ENCODE measurements around the gene PBX3. TPM values are rescaled to one million over a fixed set of nuclear protein-coding genes. Genes with fewer than 3 reads are reported as not detected.

The PBX3 gene
- total and polyA plus RNA-seq, 10 of the 15 experiments (the other 5 are each of a cell fraction or from before 2014, with no cell fraction given): 6.7 to 146 (median 22.2) TPM

DNA sequence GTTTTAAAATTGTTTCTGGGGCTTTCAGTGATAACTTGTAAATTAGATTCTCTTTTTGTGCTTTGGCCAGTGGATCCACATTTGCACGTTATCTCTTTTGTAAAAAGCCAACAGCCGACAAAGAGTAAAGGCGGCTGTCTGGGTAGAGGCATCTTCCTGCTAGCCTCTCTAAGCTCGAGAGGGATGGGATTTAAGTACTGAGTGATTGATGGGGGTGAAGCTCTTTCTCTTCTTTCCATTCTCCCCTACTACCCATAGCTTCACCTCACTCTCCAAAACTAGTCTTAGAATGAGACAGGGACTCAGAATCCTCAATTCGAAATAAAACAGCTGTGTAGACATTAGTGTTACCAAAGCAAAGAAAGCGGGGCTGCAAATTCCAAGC, 3.4 kb downstream of the PBX3 start (continued):
- TF ChIP-seq, protein P1, sequence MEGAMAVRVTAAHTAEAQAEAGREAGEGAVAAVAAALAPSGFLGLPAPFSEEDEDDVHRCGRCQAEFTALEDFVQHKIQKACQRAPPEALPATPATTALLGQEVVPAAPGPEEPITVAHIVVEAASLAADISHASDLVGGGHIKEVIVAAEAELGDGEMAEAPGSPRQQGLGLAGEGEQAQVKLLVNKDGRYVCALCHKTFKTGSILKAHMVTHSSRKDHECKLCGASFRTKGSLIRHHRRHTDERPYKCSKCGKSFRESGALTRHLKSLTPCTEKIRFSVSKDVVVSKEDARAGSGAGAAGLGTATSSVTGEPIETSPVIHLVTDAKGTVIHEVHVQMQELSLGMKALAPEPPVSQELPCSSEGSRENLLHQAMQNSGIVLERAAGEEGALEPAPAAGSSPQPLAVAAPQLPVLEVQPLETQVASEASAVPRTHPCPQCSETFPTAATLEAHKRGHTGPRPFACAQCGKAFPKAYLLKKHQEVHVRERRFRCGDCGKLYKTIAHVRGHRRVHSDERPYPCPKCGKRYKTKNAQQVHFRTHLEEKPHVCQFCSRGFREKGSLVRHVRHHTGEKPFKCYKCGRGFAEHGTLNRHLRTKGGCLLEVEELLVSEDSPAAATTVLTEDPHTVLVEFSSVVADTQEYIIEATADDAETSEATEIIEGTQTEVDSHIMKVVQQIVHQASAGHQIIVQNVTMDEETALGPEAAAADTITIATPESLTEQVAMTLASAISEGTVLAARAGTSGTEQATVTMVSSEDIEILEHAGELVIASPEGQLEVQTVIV (IDR thresholded peaks at IDR 0.05; ENCODE audit: borderline replicate concordance, partially characterized antibody): no peak
- TF ChIP-seq, protein P2, sequence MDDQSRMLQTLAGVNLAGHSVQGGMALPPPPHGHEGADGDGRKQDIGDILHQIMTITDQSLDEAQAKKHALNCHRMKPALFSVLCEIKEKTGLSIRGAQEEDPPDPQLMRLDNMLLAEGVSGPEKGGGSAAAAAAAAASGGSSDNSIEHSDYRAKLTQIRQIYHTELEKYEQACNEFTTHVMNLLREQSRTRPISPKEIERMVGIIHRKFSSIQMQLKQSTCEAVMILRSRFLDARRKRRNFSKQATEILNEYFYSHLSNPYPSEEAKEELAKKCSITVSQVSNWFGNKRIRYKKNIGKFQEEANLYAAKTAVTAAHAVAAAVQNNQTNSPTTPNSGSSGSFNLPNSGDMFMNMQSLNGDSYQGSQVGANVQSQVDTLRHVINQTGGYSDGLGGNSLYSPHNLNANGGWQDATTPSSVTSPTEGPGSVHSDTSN (IDR thresholded peaks at IDR 0.05; ENCODE audit: insufficient replicate concordance, low read depth, low read length): peak; percentile 46
- TF ChIP-seq, protein P3, sequence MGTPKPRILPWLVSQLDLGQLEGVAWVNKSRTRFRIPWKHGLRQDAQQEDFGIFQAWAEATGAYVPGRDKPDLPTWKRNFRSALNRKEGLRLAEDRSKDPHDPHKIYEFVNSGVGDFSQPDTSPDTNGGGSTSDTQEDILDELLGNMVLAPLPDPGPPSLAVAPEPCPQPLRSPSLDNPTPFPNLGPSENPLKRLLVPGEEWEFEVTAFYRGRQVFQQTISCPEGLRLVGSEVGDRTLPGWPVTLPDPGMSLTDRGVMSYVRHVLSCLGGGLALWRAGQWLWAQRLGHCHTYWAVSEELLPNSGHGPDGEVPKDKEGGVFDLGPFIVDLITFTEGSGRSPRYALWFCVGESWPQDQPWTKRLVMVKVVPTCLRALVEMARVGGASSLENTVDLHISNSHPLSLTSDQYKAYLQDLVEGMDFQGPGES (IDR thresholded peaks at IDR 0.05): no peak
- TF ChIP-seq, protein P4, sequence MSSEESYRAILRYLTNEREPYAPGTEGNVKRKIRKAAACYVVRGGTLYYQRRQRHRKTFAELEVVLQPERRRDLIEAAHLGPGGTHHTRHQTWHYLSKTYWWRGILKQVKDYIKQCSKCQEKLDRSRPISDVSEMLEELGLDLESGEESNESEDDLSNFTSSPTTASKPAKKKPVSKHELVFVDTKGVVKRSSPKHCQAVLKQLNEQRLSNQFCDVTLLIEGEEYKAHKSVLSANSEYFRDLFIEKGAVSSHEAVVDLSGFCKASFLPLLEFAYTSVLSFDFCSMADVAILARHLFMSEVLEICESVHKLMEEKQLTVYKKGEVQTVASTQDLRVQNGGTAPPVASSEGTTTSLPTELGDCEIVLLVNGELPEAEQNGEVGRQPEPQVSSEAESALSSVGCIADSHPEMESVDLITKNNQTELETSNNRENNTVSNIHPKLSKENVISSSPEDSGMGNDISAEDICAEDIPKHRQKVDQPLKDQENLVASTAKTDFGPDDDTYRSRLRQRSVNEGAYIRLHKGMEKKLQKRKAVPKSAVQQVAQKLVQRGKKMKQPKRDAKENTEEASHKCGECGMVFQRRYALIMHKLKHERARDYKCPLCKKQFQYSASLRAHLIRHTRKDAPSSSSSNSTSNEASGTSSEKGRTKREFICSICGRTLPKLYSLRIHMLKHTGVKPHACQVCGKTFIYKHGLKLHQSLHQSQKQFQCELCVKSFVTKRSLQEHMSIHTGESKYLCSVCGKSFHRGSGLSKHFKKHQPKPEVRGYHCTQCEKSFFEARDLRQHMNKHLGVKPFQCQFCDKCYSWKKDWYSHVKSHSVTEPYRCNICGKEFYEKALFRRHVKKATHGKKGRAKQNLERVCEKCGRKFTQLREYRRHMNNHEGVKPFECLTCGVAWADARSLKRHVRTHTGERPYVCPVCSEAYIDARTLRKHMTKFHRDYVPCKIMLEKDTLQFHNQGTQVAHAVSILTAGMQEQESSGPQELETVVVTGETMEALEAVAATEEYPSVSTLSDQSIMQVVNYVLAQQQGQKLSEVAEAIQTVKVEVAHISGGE (CRISPR knock-in tag; IDR thresholded peaks at IDR 0.05): no peak
- TF ChIP-seq STAT3 (IDR thresholded peaks at IDR 0.05; ENCODE audit: low read depth, low read length): no peak
- TF ChIP-seq, protein P5, sequence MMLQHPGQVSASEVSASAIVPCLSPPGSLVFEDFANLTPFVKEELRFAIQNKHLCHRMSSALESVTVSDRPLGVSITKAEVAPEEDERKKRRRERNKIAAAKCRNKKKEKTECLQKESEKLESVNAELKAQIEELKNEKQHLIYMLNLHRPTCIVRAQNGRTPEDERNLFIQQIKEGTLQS (IDR thresholded peaks at IDR 0.05; ENCODE audit: borderline replicate concordance, extremely low read depth, low read depth, low read length): no peak
- no peak for TF ChIP-seq ZNF217 (IDR thresholded peaks at IDR 0.05)
- no peak for TF ChIP-seq FOS (IDR thresholded peaks at IDR 0.05; ENCODE audit: borderline replicate concordance, extremely low read depth, insufficient read length)
- TF ChIP-seq EZH2 (IDR thresholded peaks at IDR 0.05; ENCODE audit: borderline replicate concordance, control insufficient read depth, low read depth, low read length): no peak
- TF ChIP-seq, protein P6, sequence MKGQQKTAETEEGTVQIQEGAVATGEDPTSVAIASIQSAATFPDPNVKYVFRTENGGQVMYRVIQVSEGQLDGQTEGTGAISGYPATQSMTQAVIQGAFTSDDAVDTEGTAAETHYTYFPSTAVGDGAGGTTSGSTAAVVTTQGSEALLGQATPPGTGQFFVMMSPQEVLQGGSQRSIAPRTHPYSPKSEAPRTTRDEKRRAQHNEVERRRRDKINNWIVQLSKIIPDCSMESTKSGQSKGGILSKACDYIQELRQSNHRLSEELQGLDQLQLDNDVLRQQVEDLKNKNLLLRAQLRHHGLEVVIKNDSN (IDR thresholded peaks at IDR 0.05; ENCODE audit: borderline replicate concordance, extremely low read length, insufficient read depth, low read depth, low read length): no peak
- TF ChIP-seq SPI1 (IDR thresholded peaks at IDR 0.05; ENCODE audit: borderline replicate concordance, insufficient read depth, low read depth, low read length): no peak
- TF ChIP-seq ZSCAN29 (IDR thresholded peaks at IDR 0.05): 0 out of 2 replicates have a peak, but pooled peaks have one; percentile 66
- TF ChIP-seq ESRRA (IDR thresholded peaks at IDR 0.05; ENCODE audit: low read length): no peak
- no peak for TF ChIP-seq ZNF384 (IDR thresholded peaks at IDR 0.05; ENCODE audit: borderline replicate concordance, low read depth, low read length)
- TF ChIP-seq, protein P7, sequence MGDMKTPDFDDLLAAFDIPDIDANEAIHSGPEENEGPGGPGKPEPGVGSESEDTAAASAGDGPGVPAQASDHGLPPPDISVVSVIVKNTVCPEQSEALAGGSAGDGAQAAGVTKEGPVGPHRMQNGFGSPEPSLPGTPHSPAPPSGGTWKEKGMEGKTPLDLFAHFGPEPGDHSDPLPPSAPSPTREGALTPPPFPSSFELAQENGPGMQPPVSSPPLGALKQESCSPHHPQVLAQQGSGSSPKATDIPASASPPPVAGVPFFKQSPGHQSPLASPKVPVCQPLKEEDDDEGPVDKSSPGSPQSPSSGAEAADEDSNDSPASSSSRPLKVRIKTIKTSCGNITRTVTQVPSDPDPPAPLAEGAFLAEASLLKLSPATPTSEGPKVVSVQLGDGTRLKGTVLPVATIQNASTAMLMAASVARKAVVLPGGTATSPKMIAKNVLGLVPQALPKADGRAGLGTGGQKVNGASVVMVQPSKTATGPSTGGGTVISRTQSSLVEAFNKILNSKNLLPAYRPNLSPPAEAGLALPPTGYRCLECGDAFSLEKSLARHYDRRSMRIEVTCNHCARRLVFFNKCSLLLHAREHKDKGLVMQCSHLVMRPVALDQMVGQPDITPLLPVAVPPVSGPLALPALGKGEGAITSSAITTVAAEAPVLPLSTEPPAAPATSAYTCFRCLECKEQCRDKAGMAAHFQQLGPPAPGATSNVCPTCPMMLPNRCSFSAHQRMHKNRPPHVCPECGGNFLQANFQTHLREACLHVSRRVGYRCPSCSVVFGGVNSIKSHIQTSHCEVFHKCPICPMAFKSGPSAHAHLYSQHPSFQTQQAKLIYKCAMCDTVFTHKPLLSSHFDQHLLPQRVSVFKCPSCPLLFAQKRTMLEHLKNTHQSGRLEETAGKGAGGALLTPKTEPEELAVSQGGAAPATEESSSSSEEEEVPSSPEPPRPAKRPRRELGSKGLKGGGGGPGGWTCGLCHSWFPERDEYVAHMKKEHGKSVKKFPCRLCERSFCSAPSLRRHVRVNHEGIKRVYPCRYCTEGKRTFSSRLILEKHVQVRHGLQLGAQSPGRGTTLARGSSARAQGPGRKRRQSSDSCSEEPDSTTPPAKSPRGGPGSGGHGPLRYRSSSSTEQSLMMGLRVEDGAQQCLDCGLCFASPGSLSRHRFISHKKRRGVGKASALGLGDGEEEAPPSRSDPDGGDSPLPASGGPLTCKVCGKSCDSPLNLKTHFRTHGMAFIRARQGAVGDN (IDR thresholded peaks at IDR 0.05): no peak
